WTC11 (cell line): Measurements from ENCODE around the gene ABCC11. TPM values are rescaled to one million over a fixed set of nuclear protein-coding genes. Genes with fewer than 3 reads are reported as not detected.

Experiments used
- ATAC-seq: fragments of 200-7000 bp; cut with Tn5 transposase; 2 replicates; pipeline ENCODE4 v1.10.0; 2021; ENCODE audit warnings: mild to moderate bottlenecking, moderate library complexity
- CTCF ChIA-PET: fragments of 300-600 bp; sonication (Branson Sonifier 250); formaldehyde crosslinking; loops from one replicate; lab custom pipeline; 2021; ENCODE audit warnings: antibody characterized with exemption; lab: Charles Lee
- POLR2A ChIA-PET: fragments of 350-600 bp; sonication (Branson Sonifier 250); formaldehyde crosslinking; loops from one replicate; lab custom pipeline; 2021; ENCODE audit warnings: antibody characterized with exemption; lab: Charles Lee
- DNase-seq: peaks from one replicate; pipeline ENCODE4 v3.0.0; 2021; ENCODE audit warnings: low spot score
- H3K27ac Mint-ChIP-seq: 2 replicates; pipeline ENCODE4 v1.8.0; 2021; ENCODE audit warnings: mixed read lengths
- H3K27me3 Mint-ChIP-seq: 2 replicates; pipeline ENCODE4 v1.8.0; 2021; ENCODE audit warnings: low read depth, mild to moderate bottlenecking, moderate library complexity, mixed read lengths
- H3K36me3 Mint-ChIP-seq: 2 replicates; pipeline ENCODE4 v1.8.0; 2021; ENCODE audit warnings: mixed read lengths
- H3K4me1 Mint-ChIP-seq: 2 replicates; pipeline ENCODE4 v1.8.0; 2022; ENCODE audit warnings: mixed read lengths
- H3K4me3 Mint-ChIP-seq: 2 replicates; pipeline ENCODE4 v1.8.0; 2021; ENCODE audit warnings: mild to moderate bottlenecking, moderate library complexity, mixed read lengths
- H3K9me3 Mint-ChIP-seq: 2 replicates; pipeline ENCODE4 v1.8.0; 2021; ENCODE audit warnings: mixed read lengths
- ATF3 ChIP-seq: sonication (generic); formaldehyde crosslinking; conservative IDR thresholded peaks from 2 replicates; pipeline ENCODE4 v1.8.1; 2022; ENCODE audit warnings: mild to moderate bottlenecking, missing genetic modification reagents
- ATF6 ChIP-seq: sonication (generic); formaldehyde crosslinking; IDR thresholded peaks from 2 replicates; pipeline ENCODE4 v1.8.1; 2023; ENCODE audit warnings: mild to moderate bottlenecking, missing genetic modification reagents
- CTCF ChIP-seq: fragments of 200-600 bp; IDR thresholded peaks from 2 replicates; pipeline ENCODE4 v1.8.0; 2022; ENCODE audit warnings: antibody characterized with exemption
- E2F4 ChIP-seq: sonication (generic); formaldehyde crosslinking; IDR thresholded peaks from 2 replicates; pipeline ENCODE4 v1.8.1; 2022; ENCODE audit warnings: low read depth, mild to moderate bottlenecking, moderate library complexity, missing genetic modification reagents, borderline replicate concordance
- E2F5 ChIP-seq: sonication (generic); formaldehyde crosslinking; IDR thresholded peaks from 2 replicates; pipeline ENCODE4 v1.8.1; 2022; ENCODE audit warnings: mild to moderate bottlenecking, moderate library complexity, missing genetic modification reagents
- GABPB1 ChIP-seq: sonication (generic); formaldehyde crosslinking; IDR thresholded peaks from 2 replicates; pipeline ENCODE4 v1.8.1; 2023; ENCODE audit warnings: mild to moderate bottlenecking, missing genetic modification reagents
- NFATC4 ChIP-seq: fragments of 250-450 bp; sonication (Bioruptor Pico); IDR thresholded peaks from 2 replicates; pipeline ENCODE4 v1.9.0; 2021; ENCODE audit warnings: mild to moderate bottlenecking
- SP1 ChIP-seq: sonication (generic); formaldehyde crosslinking; conservative IDR thresholded peaks from 2 replicates; pipeline ENCODE4 v1.8.1; 2022; ENCODE audit warnings: missing genetic modification reagents
- ZBTB21 ChIP-seq: sonication (generic); formaldehyde crosslinking; IDR thresholded peaks from 2 replicates; pipeline ENCODE4 v1.8.1; 2023; ENCODE audit warnings: mild to moderate bottlenecking, missing genetic modification reagents, borderline replicate concordance
- ZNF121 ChIP-seq: sonication (generic); formaldehyde crosslinking; IDR thresholded peaks from 2 replicates; pipeline ENCODE4 v1.8.0; 2023; ENCODE audit warnings: missing genetic modification reagents
- ZNF317 ChIP-seq: sonication (generic); formaldehyde crosslinking; IDR thresholded peaks from 2 replicates; pipeline ENCODE4 v1.8.1; 2023; ENCODE audit warnings: low read depth, mild to moderate bottlenecking, moderate library complexity, missing genetic modification reagents, borderline replicate concordance
- ZNF396 ChIP-seq: fragments of 250-450 bp; sonication (Bioruptor Pico); IDR thresholded peaks from 2 replicates; pipeline ENCODE4 v1.8.0; 2021; ENCODE audit warnings: mild to moderate bottlenecking, moderate library complexity, borderline replicate concordance
- total RNA-seq: library from RNA; stranded (reverse); gene quantifications from 3 replicates; pipeline ENCODE4 v1.2.3, GENCODE V29; 2021
- TF ChIP-seq, protein P1 (sequence below): sonication (generic); formaldehyde crosslinking; IDR thresholded peaks from 2 replicates; pipeline ENCODE4 v1.8.1; 2022; ENCODE audit warnings: mild to moderate bottlenecking, missing genetic modification reagents, moderate library complexity, borderline replicate concordance
- TF ChIP-seq, protein P2 (sequence below): sonication (generic); formaldehyde crosslinking; IDR thresholded peaks from 2 replicates; pipeline ENCODE4 v1.8.0; 2023; ENCODE audit warnings: mild to moderate bottlenecking, missing genetic modification reagents
- TF ChIP-seq, protein P3 (sequence below): fragments of 250-450 bp; sonication (Bioruptor Pico); IDR thresholded peaks from 2 replicates; pipeline ENCODE4 v1.8.0; 2021; ENCODE audit warnings: mild to moderate bottlenecking

ABCC11 gene
- total RNA-seq, 1 experiment from 2014 or later = not detected

DNA sequence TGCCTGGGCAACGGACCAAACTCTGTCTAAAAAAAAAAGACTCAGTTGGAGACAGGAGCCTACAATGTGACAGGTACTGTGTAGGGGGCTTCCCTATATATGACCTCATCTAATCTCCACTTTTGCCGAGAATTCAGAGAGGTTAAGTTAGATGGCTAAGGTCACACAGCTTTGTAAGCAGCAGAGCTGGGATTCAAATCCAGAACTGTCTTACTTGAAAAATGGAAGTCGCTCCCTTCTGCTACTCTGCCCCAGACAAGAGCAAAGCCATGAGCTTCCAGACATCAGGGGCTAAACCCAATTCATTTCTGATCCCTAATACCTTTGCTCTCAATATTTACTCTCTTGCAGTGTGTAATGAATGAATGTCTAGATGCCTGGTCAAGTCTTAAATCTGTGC lies 50.0 kb downstream of the ABCC11 start (continued):
- TF ChIP-seq ZNF317 (CRISPR knock-in tag) (no peak), CTCF (no peak), GABPB1 (CRISPR knock-in tag) (no peak), NFATC4 (no peak), ATF6 (CRISPR knock-in tag) (no peak), ZNF396 (no peak)
- TF ChIP-seq, protein P1, sequence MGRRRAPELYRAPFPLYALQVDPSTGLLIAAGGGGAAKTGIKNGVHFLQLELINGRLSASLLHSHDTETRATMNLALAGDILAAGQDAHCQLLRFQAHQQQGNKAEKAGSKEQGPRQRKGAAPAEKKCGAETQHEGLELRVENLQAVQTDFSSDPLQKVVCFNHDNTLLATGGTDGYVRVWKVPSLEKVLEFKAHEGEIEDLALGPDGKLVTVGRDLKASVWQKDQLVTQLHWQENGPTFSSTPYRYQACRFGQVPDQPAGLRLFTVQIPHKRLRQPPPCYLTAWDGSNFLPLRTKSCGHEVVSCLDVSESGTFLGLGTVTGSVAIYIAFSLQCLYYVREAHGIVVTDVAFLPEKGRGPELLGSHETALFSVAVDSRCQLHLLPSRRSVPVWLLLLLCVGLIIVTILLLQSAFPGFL (CRISPR knock-in tag) = no peak

- Mint-ChIP-seq H3K27me3 (no peaks in the 10 kb centered on the region), H3K36me3 (no peaks in the 10 kb centered on the region), H3K4me1 (no peaks in the 10 kb centered on the region), H3K9me3 (peaks cover 5% of the 10 kb centered on the region; the same call in 1 of the 2 replicates), H3K27ac (no peak overlapping the region), H3K4me3 (no peak overlapping the region)
- no peak for ATAC-seq
- CTCF ChIA-PET = no interaction called here
- no peak for DNase-seq
- TF ChIP-seq SP1 (CRISPR knock-in tag) (no peak), ZNF121 (no peak), E2F4 (no peak), E2F5 (CRISPR knock-in tag) (no peak), ATF3 (CRISPR knock-in tag) (no peak), ZBTB21 (CRISPR knock-in tag) (no peak)
- TF ChIP-seq, protein P2, sequence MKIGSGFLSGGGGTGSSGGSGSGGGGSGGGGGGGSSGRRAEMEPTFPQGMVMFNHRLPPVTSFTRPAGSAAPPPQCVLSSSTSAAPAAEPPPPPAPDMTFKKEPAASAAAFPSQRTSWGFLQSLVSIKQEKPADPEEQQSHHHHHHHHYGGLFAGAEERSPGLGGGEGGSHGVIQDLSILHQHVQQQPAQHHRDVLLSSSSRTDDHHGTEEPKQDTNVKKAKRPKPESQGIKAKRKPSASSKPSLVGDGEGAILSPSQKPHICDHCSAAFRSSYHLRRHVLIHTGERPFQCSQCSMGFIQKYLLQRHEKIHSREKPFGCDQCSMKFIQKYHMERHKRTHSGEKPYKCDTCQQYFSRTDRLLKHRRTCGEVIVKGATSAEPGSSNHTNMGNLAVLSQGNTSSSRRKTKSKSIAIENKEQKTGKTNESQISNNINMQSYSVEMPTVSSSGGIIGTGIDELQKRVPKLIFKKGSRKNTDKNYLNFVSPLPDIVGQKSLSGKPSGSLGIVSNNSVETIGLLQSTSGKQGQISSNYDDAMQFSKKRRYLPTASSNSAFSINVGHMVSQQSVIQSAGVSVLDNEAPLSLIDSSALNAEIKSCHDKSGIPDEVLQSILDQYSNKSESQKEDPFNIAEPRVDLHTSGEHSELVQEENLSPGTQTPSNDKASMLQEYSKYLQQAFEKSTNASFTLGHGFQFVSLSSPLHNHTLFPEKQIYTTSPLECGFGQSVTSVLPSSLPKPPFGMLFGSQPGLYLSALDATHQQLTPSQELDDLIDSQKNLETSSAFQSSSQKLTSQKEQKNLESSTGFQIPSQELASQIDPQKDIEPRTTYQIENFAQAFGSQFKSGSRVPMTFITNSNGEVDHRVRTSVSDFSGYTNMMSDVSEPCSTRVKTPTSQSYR (CRISPR knock-in tag) = no peak
- TF ChIP-seq, protein P3, sequence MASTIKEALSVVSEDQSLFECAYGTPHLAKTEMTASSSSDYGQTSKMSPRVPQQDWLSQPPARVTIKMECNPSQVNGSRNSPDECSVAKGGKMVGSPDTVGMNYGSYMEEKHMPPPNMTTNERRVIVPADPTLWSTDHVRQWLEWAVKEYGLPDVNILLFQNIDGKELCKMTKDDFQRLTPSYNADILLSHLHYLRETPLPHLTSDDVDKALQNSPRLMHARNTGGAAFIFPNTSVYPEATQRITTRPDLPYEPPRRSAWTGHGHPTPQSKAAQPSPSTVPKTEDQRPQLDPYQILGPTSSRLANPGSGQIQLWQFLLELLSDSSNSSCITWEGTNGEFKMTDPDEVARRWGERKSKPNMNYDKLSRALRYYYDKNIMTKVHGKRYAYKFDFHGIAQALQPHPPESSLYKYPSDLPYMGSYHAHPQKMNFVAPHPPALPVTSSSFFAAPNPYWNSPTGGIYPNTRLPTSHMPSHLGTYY (CRISPR knock-in tag) = no peak
- POLR2A ChIA-PET = no interaction called here
Measured at GRCh38 chr16:48194828-48195556, 52.3 kb downstream of the ABCC11 start.
